ENCODE results near the gene TMPRSS3.

TMPRSS3 gene

GRCh38 chr21:42379426-42380215 is 16.2 kb downstream of the TMPRSS3 start:
- no peak overlapping the region for H3K27ac ChIP-seq (ENCODE audit: low read depth, low read length)
- H3K4me3 ChIP-seq (ENCODE audit: low read depth, low read length): no peak overlapping the region
- H3K9ac ChIP-seq (ENCODE audit: low read depth, low read length): no peak overlapping the region
- H3K9me3 ChIP-seq (ENCODE audit: control insufficient read depth, insufficient read depth, low read length): 0 out of 2 replicates have a peak, but pooled peaks cover 4% of the 10 kb centered on the region
- no peaks in the 10 kb centered on the region for H3K36me3 ChIP-seq (ENCODE audit: control insufficient read depth, insufficient read depth, low read length)
- H3K4me1 ChIP-seq (ENCODE audit: control insufficient read depth, insufficient read depth, low read length): no peaks in the 10 kb centered on the region
- H3K27me3 ChIP-seq (ENCODE audit: control insufficient read depth, insufficient read depth, low read length): peaks cover under 1% of the 10 kb centered on the region; the same call in 1 of the 2 replicates

- no peak overlapping the region for H3K9ac ChIP-seq (ENCODE audit: low read depth, low read length)
- no peaks in the 10 kb centered on the region for H3K36me3 ChIP-seq (ENCODE audit: control insufficient read depth, insufficient read depth, low read length)
- peaks cover 5% of the 10 kb centered on the region; the same call in 1 of the 2 replicates for H3K27me3 ChIP-seq (ENCODE audit: control insufficient read depth, insufficient read depth, low read length)
- H3K4me1 ChIP-seq (ENCODE audit: control insufficient read depth, insufficient read depth, low read length): no peaks in the 10 kb centered on the region
- no peak overlapping the region for H3K4me3 ChIP-seq (ENCODE audit: low read depth, low read length)
- H3K9me3 ChIP-seq (ENCODE audit: control insufficient read depth, insufficient read depth, low read length): 0 out of 2 replicates have a peak, but pooled peaks cover 4% of the 10 kb centered on the region
- no peak overlapping the region for H3K27ac ChIP-seq (ENCODE audit: low read depth, low read length)
Measured at GRCh38 chr21:42378418-42378817, 17.4 kb downstream of the TMPRSS3 start.

GRCh38 chr21:42377951-42378340 is 17.9 kb downstream of the TMPRSS3 start:
- Histone ChIP-seq H3K36me3 (ENCODE audit: control insufficient read depth, insufficient read depth, low read length) (no peaks in the 10 kb centered on the region), H3K9me3 (ENCODE audit: control insufficient read depth, insufficient read depth, low read length) (0 out of 2 replicates have a peak, but pooled peaks cover 4% of the 10 kb centered on the region), H3K9ac (ENCODE audit: low read depth, low read length) (no peak overlapping the region), H3K27ac (ENCODE audit: low read depth, low read length) (no peak overlapping the region), H3K27me3 (ENCODE audit: control insufficient read depth, insufficient read depth, low read length) (peaks cover 5% of the 10 kb centered on the region; the same call in 1 of the 2 replicates), H3K4me3 (ENCODE audit: low read depth, low read length) (no peak overlapping the region), H3K4me1 (ENCODE audit: control insufficient read depth, insufficient read depth, low read length) (no peaks in the 10 kb centered on the region)

GRCh38 chr21:42377211-42377950 is 18.5 kb downstream of the TMPRSS3 start:
- H3K27me3 ChIP-seq (ENCODE audit: control insufficient read depth, insufficient read depth, low read length): peaks cover 5% of the 10 kb centered on the region; the same call in 1 of the 2 replicates
- H3K4me3 ChIP-seq (ENCODE audit: low read depth, low read length): no peak overlapping the region
- no peaks in the 10 kb centered on the region for H3K36me3 ChIP-seq (ENCODE audit: control insufficient read depth, insufficient read depth, low read length)
- H3K9ac ChIP-seq (ENCODE audit: low read depth, low read length): no peak overlapping the region
- H3K9me3 ChIP-seq (ENCODE audit: control insufficient read depth, insufficient read depth, low read length): 0 out of 2 replicates have a peak, but pooled peaks cover 4% of the 10 kb centered on the region
- H3K27ac ChIP-seq (ENCODE audit: low read depth, low read length): no peak overlapping the region
- H3K4me1 ChIP-seq (ENCODE audit: control insufficient read depth, insufficient read depth, low read length): no peaks in the 10 kb centered on the region

GRCh38 chr21:42376338-42376982 is 19.4 kb downstream of the TMPRSS3 start:
- H3K4me1 ChIP-seq (ENCODE audit: control insufficient read depth, insufficient read depth, low read length): no peaks in the 10 kb centered on the region
- H3K27me3 ChIP-seq (ENCODE audit: control insufficient read depth, insufficient read depth, low read length): peaks cover 5% of the 10 kb centered on the region; the same call in 1 of the 2 replicates
- no peak overlapping the region for H3K4me3 ChIP-seq (ENCODE audit: low read depth, low read length)
- H3K36me3 ChIP-seq (ENCODE audit: control insufficient read depth, insufficient read depth, low read length): no peaks in the 10 kb centered on the region
- no peaks in the 10 kb centered on the region for H3K9me3 ChIP-seq (ENCODE audit: control insufficient read depth, insufficient read depth, low read length)
- H3K27ac ChIP-seq (ENCODE audit: low read depth, low read length): no peak overlapping the region
- H3K9ac ChIP-seq (ENCODE audit: low read depth, low read length): no peak overlapping the region

GRCh38 chr21:42375966-42376337 is 19.9 kb downstream of the TMPRSS3 start:
- Histone ChIP-seq H3K27me3 (ENCODE audit: control insufficient read depth, insufficient read depth, low read length) (peaks cover 5% of the 10 kb centered on the region; the same call in 1 of the 2 replicates), H3K9ac (ENCODE audit: low read depth, low read length) (no peak overlapping the region), H3K4me3 (ENCODE audit: low read depth, low read length) (no peak overlapping the region), H3K36me3 (ENCODE audit: control insufficient read depth, insufficient read depth, low read length) (no peaks in the 10 kb centered on the region), H3K9me3 (ENCODE audit: control insufficient read depth, insufficient read depth, low read length) (no peaks in the 10 kb centered on the region), H3K27ac (ENCODE audit: low read depth, low read length) (no peak overlapping the region), H3K4me1 (ENCODE audit: control insufficient read depth, insufficient read depth, low read length) (no peaks in the 10 kb centered on the region)

- H3K27ac ChIP-seq (ENCODE audit: low read depth, low read length): no peak overlapping the region
- H3K9ac ChIP-seq (ENCODE audit: low read depth, low read length): no peak overlapping the region
- H3K9me3 ChIP-seq (ENCODE audit: control insufficient read depth, insufficient read depth, low read length): no peaks in the 10 kb centered on the region
- H3K4me3 ChIP-seq (ENCODE audit: low read depth, low read length): no peak overlapping the region
- no peaks in the 10 kb centered on the region for H3K4me1 ChIP-seq (ENCODE audit: control insufficient read depth, insufficient read depth, low read length)
- H3K36me3 ChIP-seq (ENCODE audit: control insufficient read depth, insufficient read depth, low read length): no peaks in the 10 kb centered on the region
- H3K27me3 ChIP-seq (ENCODE audit: control insufficient read depth, insufficient read depth, low read length): peaks cover 5% of the 10 kb centered on the region; the same call in 1 of the 2 replicates
Measured at GRCh38 chr21:42375506-42375905, 20.3 kb downstream of the TMPRSS3 start.

GRCh38 chr21:42374864-42375499 is 20.9 kb downstream of the TMPRSS3 start:
- H3K4me3 ChIP-seq (ENCODE audit: low read depth, low read length): no peak overlapping the region
- H3K27me3 ChIP-seq (ENCODE audit: control insufficient read depth, insufficient read depth, low read length): peaks cover 5% of the 10 kb centered on the region; the same call in 1 of the 2 replicates
- H3K36me3 ChIP-seq (ENCODE audit: control insufficient read depth, insufficient read depth, low read length): no peaks in the 10 kb centered on the region
- no peaks in the 10 kb centered on the region for H3K4me1 ChIP-seq (ENCODE audit: control insufficient read depth, insufficient read depth, low read length)
- no peaks in the 10 kb centered on the region for H3K9me3 ChIP-seq (ENCODE audit: control insufficient read depth, insufficient read depth, low read length)
- no peak overlapping the region for H3K27ac ChIP-seq (ENCODE audit: low read depth, low read length)
- no peak overlapping the region for H3K9ac ChIP-seq (ENCODE audit: low read depth, low read length)

GRCh38 chr21:42374457-42374856 is 21.4 kb downstream of the TMPRSS3 start:
- Histone ChIP-seq H3K9me3 (ENCODE audit: control insufficient read depth, insufficient read depth, low read length) (no peaks in the 10 kb centered on the region), H3K4me3 (ENCODE audit: low read depth, low read length) (no peak overlapping the region), H3K27ac (ENCODE audit: low read depth, low read length) (no peak overlapping the region), H3K27me3 (ENCODE audit: control insufficient read depth, insufficient read depth, low read length) (peaks cover 5% of the 10 kb centered on the region; the same call in 1 of the 2 replicates), H3K36me3 (ENCODE audit: control insufficient read depth, insufficient read depth, low read length) (no peaks in the 10 kb centered on the region), H3K4me1 (ENCODE audit: control insufficient read depth, insufficient read depth, low read length) (no peaks in the 10 kb centered on the region), H3K9ac (ENCODE audit: low read depth, low read length) (no peak overlapping the region)

GRCh38 chr21:42373908-42374455 is 21.9 kb downstream of the TMPRSS3 start:
- peaks cover 5% of the 10 kb centered on the region; the same call in 1 of the 2 replicates for H3K27me3 ChIP-seq (ENCODE audit: control insufficient read depth, insufficient read depth, low read length)

More at GRCh38 chr21:42373908-42374455, 21.9 kb downstream of the TMPRSS3 start:
- no peaks in the 10 kb centered on the region for H3K9me3 ChIP-seq (ENCODE audit: control insufficient read depth, insufficient read depth, low read length)
- no peaks in the 10 kb centered on the region for H3K36me3 ChIP-seq (ENCODE audit: control insufficient read depth, insufficient read depth, low read length)
- H3K9ac ChIP-seq (ENCODE audit: low read depth, low read length): no peak overlapping the region
- no peak overlapping the region for H3K27ac ChIP-seq (ENCODE audit: low read depth, low read length)
- H3K4me3 ChIP-seq (ENCODE audit: low read depth, low read length): no peak overlapping the region
- no peaks in the 10 kb centered on the region for H3K4me1 ChIP-seq (ENCODE audit: control insufficient read depth, insufficient read depth, low read length)

Measured in HUES48 (cell line).